ENCODE data around the gene AGAP1. TPM values are rescaled to one million over a fixed set of nuclear protein-coding genes. Genes with fewer than 3 reads are reported as not detected.

The AGAP1 gene
- total RNA-seq, 1 experiment from 2014 or later, result 25.8 TPM

- Histone ChIP-seq H3K27ac (ENCODE audit: insufficient read length, low read depth, low read length) (no peak overlapping the region), H3K79me1 (ENCODE audit: insufficient read depth, low read depth, low read length, poor library complexity, severe bottlenecking) (peaks cover 10% of the 10 kb centered on the region), H3K14ac (ENCODE audit: insufficient read depth, low read length) (no peak overlapping the region), H4K91ac (ENCODE audit: insufficient read length, low read depth, low read length) (no peak overlapping the region), H3K23ac (ENCODE audit: insufficient read length, low read depth, low read length) (no peak overlapping the region), H2BK20ac (ENCODE audit: low read depth, low read length, poor library complexity, severe bottlenecking) (no peak overlapping the region), H2BK15ac (ENCODE audit: low read depth, low read length) (no peak overlapping the region), H3T11ph (ENCODE audit: low read length) (no peak overlapping the region), H3K23me2 (ENCODE audit: insufficient read length, low read depth, low read length, poor library complexity, severe bottlenecking) (no peaks in the 10 kb centered on the region), H3K27me3 (ENCODE audit: insufficient read depth, low read length) (no peaks in the 10 kb centered on the region), H3K9ac (ENCODE audit: extremely low read depth, insufficient read length, low read length) (no peak overlapping the region), H2BK5ac (ENCODE audit: insufficient read length, low read length) (no peak overlapping the region), H4K20me1 (ENCODE audit: control insufficient read depth, insufficient read depth, insufficient read length) (no peaks in the 10 kb centered on the region), H2AFZ (ENCODE audit: low read length) (no peak overlapping the region), H3K56ac (ENCODE audit: insufficient read length, low read depth, low read length) (no peak overlapping the region), H3K4me2 (ENCODE audit: insufficient read depth, insufficient read length, low read length) (no peak overlapping the region), H4K5ac (ENCODE audit: insufficient read length, low read depth, low read length) (no peak overlapping the region), H3K79me2 (ENCODE audit: insufficient read depth, low read length) (peaks cover 7% of the 10 kb centered on the region; the same call in 1 of the 2 replicates), H2BK120ac (ENCODE audit: low read depth, low read length, poor library complexity, severe bottlenecking) (no peak overlapping the region), H3K9me3 (ENCODE audit: control insufficient read depth, low read depth, low read length) (no peaks in the 10 kb centered on the region), H2AK5ac (ENCODE audit: insufficient read length, low read length) (no peak overlapping the region), H3K18ac (ENCODE audit: insufficient read length, low read depth, low read length) (no peak overlapping the region), H3K4ac (ENCODE audit: low read depth, low read length) (no peak overlapping the region), H2BK12ac (ENCODE audit: insufficient read length, low read depth, low read length) (no peak overlapping the region), H3K4me1 (ENCODE audit: insufficient read depth, low read length) (no peaks in the 10 kb centered on the region; the same call in 1 of the 2 replicates), H4K8ac (replicated peaks; ENCODE audit: insufficient read length, low read depth, low read length) (no peak overlapping the region)
- no peaks in the 10 kb centered on the region for H3K27me3 Mint-ChIP-seq (ENCODE audit: low read depth)
- H3K4me1 Mint-ChIP-seq, result peaks cover 22 to 25% of the 10 kb centered on the region in 2 experiments
- H3K4me3 Mint-ChIP-seq, result no peak overlapping the region
- H3K36me3 Mint-ChIP-seq (ENCODE audit: insufficient read depth in 1 of 3, low read depth in 3 of 3), result no peaks in the 10 kb centered on the region; a peak in 1 of 7 replicates
- 0 out of 7 replicates have a peak overlapping the region, but pooled peaks of 1 of the 3 experiments have one; percentile 55 for H3K27ac Mint-ChIP-seq
- DNase-seq, result no peak
- TF ChIP-seq CTCF (conservative IDR thresholded peaks at IDR 0.05), result no peak
- no peaks in the 10 kb centered on the region for H3K9me3 Mint-ChIP-seq
- no CpG with 5 or more reads among the region's 5 CpGs for WGBS (ENCODE audit: extremely low coverage, insufficient read length, low lambda C conversion rate)
Observed at GRCh38 chr2:235609746-235610145, 115.9 kb downstream of the AGAP1 start.

Data from H9 (cell line).